ENCODE data around the gene PIGA.
"Not testable (repeated sequence)": the region's sequence is repeated elsewhere in the genome, so short reads cannot be mapped to it uniquely, and the experiment has no call there.

The PIGA gene

DNA sequence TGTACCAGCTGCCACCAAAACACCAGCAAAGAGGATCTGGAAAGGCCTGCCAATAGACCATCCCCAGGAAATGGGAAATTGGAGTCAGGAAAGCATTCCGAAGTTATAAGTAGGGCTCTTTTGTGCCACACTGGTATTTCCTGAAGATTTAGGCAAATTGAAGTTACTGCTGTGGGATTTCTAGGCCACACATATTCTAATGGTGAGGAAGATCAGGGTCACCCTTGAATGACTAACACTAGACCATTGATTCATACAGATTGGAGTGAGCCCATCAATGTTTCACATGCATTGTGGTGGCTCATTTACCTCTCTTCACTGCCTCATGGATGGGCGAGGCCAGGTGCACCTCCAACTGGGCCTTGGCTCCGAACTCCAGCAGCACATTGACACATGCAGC is 42.5 kb downstream of the PIGA start:
- TF ChIP-seq, protein P1, sequence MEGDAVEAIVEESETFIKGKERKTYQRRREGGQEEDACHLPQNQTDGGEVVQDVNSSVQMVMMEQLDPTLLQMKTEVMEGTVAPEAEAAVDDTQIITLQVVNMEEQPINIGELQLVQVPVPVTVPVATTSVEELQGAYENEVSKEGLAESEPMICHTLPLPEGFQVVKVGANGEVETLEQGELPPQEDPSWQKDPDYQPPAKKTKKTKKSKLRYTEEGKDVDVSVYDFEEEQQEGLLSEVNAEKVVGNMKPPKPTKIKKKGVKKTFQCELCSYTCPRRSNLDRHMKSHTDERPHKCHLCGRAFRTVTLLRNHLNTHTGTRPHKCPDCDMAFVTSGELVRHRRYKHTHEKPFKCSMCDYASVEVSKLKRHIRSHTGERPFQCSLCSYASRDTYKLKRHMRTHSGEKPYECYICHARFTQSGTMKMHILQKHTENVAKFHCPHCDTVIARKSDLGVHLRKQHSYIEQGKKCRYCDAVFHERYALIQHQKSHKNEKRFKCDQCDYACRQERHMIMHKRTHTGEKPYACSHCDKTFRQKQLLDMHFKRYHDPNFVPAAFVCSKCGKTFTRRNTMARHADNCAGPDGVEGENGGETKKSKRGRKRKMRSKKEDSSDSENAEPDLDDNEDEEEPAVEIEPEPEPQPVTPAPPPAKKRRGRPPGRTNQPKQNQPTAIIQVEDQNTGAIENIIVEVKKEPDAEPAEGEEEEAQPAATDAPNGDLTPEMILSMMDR (IDR thresholded peaks at IDR 0.05): no peak
- TF ChIP-seq ZFX (IDR thresholded peaks at IDR 0.05; ENCODE audit: borderline replicate concordance): no peak

DNA sequence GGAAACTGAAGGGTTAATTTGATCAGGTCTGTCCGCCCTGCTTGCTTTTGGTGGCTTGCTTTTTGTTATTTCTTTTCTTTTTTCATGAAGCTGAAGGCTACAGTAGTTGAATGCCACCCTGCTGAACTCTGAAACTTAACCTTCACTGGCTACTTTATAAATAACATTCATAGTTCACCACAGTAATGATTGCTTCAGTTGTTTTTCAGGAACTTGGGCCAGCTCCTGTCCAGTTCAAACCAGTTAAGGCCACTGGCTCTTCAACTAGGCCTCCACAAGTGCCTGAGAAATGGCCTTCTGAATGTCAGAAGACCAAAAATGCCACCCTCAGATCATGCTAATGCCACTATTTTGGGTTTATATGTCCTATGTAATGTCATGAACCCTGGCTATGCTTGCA is 57.7 kb downstream of the PIGA start:
- no peak for TF ChIP-seq ZFX (IDR thresholded peaks at IDR 0.05; ENCODE audit: borderline replicate concordance)
- TF ChIP-seq, protein P1 (IDR thresholded peaks at IDR 0.05): no peak

More for the DNA sequence above, 42.5 kb downstream of the PIGA start:
- peak overlapping the region; percentile 85 for H3K27ac ChIP-seq

GRCh38 chrX:15274946-15275345 is 60.4 kb downstream of the PIGA start:
- no peak overlapping the region for H3K27ac ChIP-seq
- no peak for TF ChIP-seq ZFX (IDR thresholded peaks at IDR 0.05; ENCODE audit: borderline replicate concordance)
- TF ChIP-seq, protein P1 (IDR thresholded peaks at IDR 0.05): no peak

More for the DNA sequence above, 57.7 kb downstream of the PIGA start:
- no peak overlapping the region for H3K27ac ChIP-seq

GRCh38 chrX:15273275-15273674 is 62.0 kb downstream of the PIGA start:
- H3K27ac ChIP-seq: not testable (repeated sequence)

DNA sequence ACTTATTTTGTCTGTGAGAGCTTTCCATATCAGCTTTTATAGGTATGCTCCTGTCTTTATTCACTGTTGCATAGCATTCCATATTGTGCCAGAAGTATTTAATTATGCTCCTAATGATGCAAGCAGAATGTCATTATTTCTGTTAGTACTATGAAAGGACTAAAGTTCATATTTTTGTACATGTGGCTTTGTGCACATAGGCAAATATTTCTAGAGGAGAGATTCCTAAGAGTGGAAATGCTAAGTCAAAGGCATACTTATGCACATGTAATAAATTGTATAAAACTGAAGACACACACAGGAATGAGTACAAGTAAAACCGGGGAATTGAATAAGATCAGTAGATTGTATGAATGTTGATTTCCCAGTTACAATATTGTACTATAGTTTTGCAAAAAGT is 63.6 kb downstream of the PIGA start:
- no peak overlapping the region for H3K27ac ChIP-seq
- TF ChIP-seq ZFX (IDR thresholded peaks at IDR 0.05; ENCODE audit: borderline replicate concordance): no peak
- TF ChIP-seq, protein P1 (IDR thresholded peaks at IDR 0.05): no peak

DNA sequence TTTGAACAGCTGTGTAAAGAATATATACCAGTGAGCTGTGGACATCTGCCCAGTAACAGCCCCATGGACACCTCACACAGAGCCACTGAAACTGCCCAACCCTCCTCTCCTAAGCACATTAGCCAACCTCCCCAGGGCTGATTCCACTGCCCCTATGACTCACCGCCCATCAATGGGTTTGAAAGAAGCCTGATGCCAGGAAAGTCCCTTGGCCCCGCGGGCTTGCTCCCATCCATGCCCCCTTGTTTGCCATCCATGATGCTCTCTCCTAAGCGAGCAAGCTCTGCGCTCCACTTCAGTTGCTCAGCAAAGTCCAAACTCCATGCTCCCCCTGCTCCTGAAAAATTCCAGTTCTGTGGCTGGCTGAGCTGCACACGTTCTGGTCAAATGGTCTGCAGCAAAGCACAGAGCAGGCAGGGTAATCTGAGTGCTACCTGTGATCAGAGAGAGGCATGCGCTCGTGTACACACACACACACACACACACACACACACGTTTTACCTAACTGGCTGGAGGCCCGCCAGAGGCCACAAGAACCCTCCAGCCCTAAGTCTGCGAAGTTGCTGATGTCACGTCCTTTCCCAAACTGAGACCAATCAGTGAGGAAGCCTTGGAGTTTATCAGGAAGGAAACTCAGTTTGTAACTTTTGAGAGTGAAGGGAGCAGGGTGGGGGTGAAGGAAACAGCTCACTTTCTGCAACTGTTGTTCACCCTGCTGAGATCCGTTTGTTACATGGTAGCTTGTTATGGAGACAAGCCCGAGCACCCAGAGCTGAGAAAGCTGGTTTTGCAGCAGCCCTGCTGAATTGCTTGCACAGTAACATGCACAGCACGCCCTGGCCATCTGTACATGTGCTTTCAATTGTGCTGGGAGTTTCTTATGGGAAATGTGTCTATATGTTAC is 65.5 kb downstream of the PIGA start, which contains the start of gene ASB9:
Gene ASB9 (minus strand): TSS at position 466 of the 904 bp plus-strand sequence. CDS start 209 bp downstream, at position 257.
- H3K27ac ChIP-seq: peak within 1 kb of the TSS; percentile 82
- TF ChIP-seq, protein P1 (IDR thresholded peaks at IDR 0.05): no peak
- TF ChIP-seq ZFX (IDR thresholded peaks at IDR 0.05; ENCODE audit: borderline replicate concordance): no peak

All from 22Rv1 (cell line).